Neutrophil (primary cell): ENCODE results near the gene GRID2.

Experiments
- H3K27ac ChIP-seq: fragments of 200-600 bp; sonication (generic); 2 replicates; pipeline ENCODE4 v1.5.1; 2016; ENCODE audit warnings: mild to moderate bottlenecking, moderate library complexity
- H3K27me3 ChIP-seq: fragments of 200-600 bp; sonication (generic); 2 replicates; pipeline ENCODE4 v1.6.0; 2016; ENCODE audit warnings: mild to moderate bottlenecking
- H3K36me3 ChIP-seq: fragments of 200-600 bp; sonication (generic); 2 replicates; pipeline ENCODE4 v1.5.1; 2017
- H3K4me1 ChIP-seq, 2 experiments: fragments of 200-600 bp in 1 of 2; sonication (generic) in 1 of 2; 1 replicate in 1 of 2; 2 replicates in 1 of 2; pipeline versions ENCODE4 v1.5.1 to v1.6.1; 2013 to 2016; ENCODE audit warnings: low read depth in 1 of 2, low read length in 1 of 2, mild to moderate bottlenecking in 1 of 2, moderate library complexity in 1 of 2; ENCODE audit not compliant: control insufficient read depth in 1 of 2, insufficient read depth in 1 of 2
- H3K4me3 ChIP-seq, 2 experiments: fragments of 200-600 bp in 1 of 2; sonication (generic) in 1 of 2; 1 replicate in 1 of 2; 2 replicates in 1 of 2; pipeline ENCODE4 v1.5.1; 2013 to 2016; ENCODE audit warnings: low read depth in 1 of 2, low read length in 1 of 2, mild to moderate bottlenecking in 1 of 2, moderate library complexity in 1 of 2
- H3K9me3 ChIP-seq: fragments of 200-600 bp; sonication (generic); 2 replicates; pipeline ENCODE4 v1.5.1; 2016
- TF ChIP-seq, protein P1 (sequence below): fragments of 200-600 bp; sonication (generic); IDR thresholded peaks from 2 replicates; pipeline ENCODE4 v1.5.1; 2016; ENCODE audit warnings: antibody characterized with exemption

Gene GRID2

DNA sequence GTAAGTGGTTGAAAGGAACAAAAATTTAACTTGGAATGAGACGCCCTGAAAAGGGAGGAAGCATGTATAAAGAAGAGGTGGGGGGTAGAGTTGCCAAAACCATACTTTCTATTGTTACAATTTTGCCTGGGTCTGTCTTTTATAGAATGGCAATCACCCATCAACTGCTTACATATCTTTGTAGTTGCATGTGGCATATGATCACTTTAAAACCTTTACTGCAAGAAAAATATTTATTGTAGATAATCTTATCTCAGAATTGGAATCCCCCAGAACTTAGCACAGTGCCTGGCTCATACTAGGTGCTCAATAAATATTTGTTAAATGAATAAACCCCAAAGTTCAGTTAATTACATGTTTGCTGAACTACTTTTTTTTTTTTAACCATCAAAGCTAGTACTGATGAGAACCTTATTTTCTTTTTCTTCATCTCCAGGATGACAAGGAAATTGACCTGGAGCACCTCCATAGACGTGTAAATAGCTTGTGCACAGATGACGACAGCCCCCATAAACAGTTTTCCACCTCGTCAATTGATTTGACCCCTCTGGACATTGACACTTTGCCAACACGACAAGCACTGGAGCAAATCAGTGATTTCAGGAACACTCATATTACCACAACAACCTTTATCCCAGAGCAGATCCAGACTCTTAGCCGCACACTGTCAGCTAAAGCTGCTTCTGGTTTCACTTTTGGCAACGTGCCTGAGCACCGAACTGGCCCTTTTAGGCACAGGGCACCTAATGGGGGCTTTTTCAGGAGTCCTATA lies 1468.1 kb downstream of the GRID2 start:
- no peaks in the 10 kb centered on the region for H3K36me3 ChIP-seq
- no peak overlapping the region for H3K27ac ChIP-seq
- no peaks in the 10 kb centered on the region for H3K9me3 ChIP-seq
- TF ChIP-seq, protein P1, sequence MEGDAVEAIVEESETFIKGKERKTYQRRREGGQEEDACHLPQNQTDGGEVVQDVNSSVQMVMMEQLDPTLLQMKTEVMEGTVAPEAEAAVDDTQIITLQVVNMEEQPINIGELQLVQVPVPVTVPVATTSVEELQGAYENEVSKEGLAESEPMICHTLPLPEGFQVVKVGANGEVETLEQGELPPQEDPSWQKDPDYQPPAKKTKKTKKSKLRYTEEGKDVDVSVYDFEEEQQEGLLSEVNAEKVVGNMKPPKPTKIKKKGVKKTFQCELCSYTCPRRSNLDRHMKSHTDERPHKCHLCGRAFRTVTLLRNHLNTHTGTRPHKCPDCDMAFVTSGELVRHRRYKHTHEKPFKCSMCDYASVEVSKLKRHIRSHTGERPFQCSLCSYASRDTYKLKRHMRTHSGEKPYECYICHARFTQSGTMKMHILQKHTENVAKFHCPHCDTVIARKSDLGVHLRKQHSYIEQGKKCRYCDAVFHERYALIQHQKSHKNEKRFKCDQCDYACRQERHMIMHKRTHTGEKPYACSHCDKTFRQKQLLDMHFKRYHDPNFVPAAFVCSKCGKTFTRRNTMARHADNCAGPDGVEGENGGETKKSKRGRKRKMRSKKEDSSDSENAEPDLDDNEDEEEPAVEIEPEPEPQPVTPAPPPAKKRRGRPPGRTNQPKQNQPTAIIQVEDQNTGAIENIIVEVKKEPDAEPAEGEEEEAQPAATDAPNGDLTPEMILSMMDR = no peak
- H3K27me3 ChIP-seq = no peaks in the 10 kb centered on the region
- no peaks in the 10 kb centered on the region for H3K4me1 ChIP-seq
- H3K4me3 ChIP-seq = no peak overlapping the region

DNA sequence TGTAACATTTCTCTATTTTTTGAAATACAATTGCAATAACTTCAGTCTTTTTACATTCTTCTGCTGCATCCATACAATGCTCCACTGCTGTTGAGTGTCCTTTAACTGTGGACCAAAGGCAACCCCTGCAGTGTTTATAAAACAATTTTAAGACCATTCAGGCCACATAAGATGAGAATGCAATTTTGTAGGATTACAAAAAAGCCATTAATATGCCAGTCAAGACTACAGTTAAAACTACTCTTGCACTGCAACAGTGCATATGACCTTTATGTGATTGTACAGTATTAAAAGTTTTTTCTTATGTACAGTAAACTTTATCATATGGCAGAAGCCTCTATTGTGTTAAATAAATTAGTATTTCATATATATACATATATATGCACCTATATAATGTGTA lies 1469.1 kb downstream of the GRID2 start:
- Histone ChIP-seq H3K4me3 (no peak overlapping the region), H3K9me3 (no peaks in the 10 kb centered on the region), H3K27me3 (no peaks in the 10 kb centered on the region), H3K27ac (no peak overlapping the region), H3K36me3 (no peaks in the 10 kb centered on the region), H3K4me1 (no peaks in the 10 kb centered on the region)
- TF ChIP-seq, protein P1 = no peak

- H3K27ac ChIP-seq = no peak overlapping the region
These were observed 1471.8 kb downstream of the GRID2 start for GRCh38 chr4:93775551-93775950.

GRCh38 chr4:93776386-93777080 lies 1472.8 kb downstream of the GRID2 start:
- TF ChIP-seq, protein P1 = no peak
- H3K9me3 ChIP-seq = no peaks in the 10 kb centered on the region
- no peak overlapping the region for H3K4me3 ChIP-seq
- H3K36me3 ChIP-seq = no peaks in the 10 kb centered on the region
- no peaks in the 10 kb centered on the region for H3K27me3 ChIP-seq
- no peaks in the 10 kb centered on the region for H3K4me1 ChIP-seq
- H3K27ac ChIP-seq = no peak overlapping the region

More at GRCh38 chr4:93775551-93775950, 1471.8 kb downstream of the GRID2 start:
- no peaks in the 10 kb centered on the region for H3K9me3 ChIP-seq
- no peaks in the 10 kb centered on the region for H3K27me3 ChIP-seq
- H3K36me3 ChIP-seq = no peaks in the 10 kb centered on the region
- no peak overlapping the region for H3K4me3 ChIP-seq
- no peaks in the 10 kb centered on the region for H3K4me1 ChIP-seq
- TF ChIP-seq, protein P1 = no peak

GRCh38 chr4:93777081-93777460 lies 1473.3 kb downstream of the GRID2 start:
- TF ChIP-seq, protein P1 = no peak

More at GRCh38 chr4:93777081-93777460, 1473.3 kb downstream of the GRID2 start:
- Histone ChIP-seq H3K27ac (no peak overlapping the region), H3K9me3 (no peaks in the 10 kb centered on the region), H3K4me3 (no peak overlapping the region), H3K36me3 (no peaks in the 10 kb centered on the region), H3K27me3 (no peaks in the 10 kb centered on the region), H3K4me1 (no peaks in the 10 kb centered on the region)
